T-helper 22 cell (primary cell): ENCODE measurements around the gene NDRG3.

ENCODE experiments used
- DNase-seq: peaks from one replicate; pipeline ENCODE4 v3.0.0-alpha.2; 2020; ENCODE audit warnings: low read depth

Gene NDRG3

GRCh38 chr20:36745927-36746659 lies at the start of gene NDRG3:
Gene NDRG3, minus strand, starts transcription at chr20:36746090. Its CDS starts 24,355 bp downstream, at chr20:36721735.
- DNase-seq, result peak; percentile 87

DNA sequence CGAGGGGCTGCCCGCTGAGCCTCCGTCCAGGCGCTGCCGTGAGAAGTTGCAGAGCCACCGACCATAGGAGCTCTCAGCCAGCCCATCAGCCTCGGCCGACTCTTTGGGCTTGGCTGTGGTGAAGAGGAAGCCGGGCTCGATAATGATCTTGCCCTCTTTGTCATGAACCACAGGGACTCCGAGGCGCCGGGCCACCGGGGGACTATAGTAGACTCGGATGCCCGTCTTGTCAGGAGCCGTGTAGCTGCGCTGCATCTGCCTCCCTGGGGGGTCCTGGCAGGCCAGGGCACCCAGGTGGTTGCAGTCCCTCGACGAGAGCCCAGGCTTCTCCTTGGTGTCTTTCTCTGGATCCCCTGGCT lies 48.2 kb upstream of the NDRG3 start:
- no peak for DNase-seq

DNA sequence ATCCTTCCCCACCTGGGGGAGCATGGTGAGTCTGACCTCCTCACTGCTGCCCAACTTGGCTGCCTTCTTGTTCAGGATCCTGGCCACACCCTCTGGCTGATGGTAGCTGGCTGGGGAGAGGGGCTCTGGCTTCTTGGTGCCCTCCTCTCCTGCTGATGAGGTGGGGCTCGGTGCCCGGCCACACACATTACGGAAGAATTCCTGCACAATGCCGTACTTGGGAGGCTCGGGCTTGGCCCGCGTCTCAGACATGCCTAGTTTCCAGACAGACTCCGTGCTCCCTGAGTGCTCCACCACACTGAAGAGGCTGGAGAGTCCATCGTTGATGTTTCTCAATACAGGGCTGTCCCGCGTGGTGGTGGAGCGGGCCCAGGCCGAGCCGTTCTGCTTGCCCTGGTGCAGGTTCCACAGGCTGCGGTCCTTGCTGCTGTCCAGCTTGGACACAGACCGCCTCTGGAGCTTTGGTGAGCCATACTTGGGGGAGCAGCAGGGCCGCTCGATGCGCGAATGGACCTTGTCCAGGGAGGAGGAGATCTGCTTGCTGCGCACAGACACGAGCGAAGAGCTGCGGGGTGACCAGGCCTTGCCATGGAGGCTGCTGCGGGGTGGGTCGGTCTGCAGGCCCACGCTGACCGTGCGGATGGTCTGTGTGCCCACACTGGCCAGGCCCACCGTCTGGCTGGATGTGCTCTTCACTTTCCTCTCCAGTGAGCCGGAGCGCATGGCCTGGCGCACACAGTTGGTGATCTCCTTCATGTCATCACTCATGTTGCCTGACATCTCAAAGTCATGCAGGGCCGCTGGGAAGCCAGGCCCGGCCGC lies 47.6 kb upstream of the NDRG3 start:
- DNase-seq, result no peak

GRCh38 chr20:36792422-36792821 lies 46.5 kb upstream of the NDRG3 start:
- DNase-seq, result no peak

GRCh38 chr20:36791862-36792261 lies 46.0 kb upstream of the NDRG3 start:
- no peak for DNase-seq

- DNase-seq, result no peak
These were observed 40.8 kb upstream of the NDRG3 start for GRCh38 chr20:36786663-36787062.

DNA sequence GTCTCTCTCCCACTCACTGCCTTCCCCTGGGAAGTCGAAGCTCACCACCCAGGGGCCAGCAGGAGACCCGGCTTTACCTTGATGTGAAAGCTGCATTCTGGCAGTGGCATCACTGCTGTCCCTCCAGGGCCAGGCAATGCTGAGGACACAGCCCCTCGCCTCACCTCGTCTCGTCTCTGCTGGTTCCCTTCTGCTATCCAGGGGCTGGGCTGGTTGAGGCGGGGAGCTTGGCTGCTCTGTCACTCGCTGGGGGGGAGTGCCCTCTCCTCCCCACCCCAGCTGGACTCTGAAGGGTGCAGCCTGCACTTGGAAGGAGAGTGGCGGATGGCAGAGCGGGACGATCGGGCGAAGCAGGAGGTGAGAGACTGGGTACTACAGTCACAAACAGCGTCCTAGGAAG lies 40.4 kb upstream of the NDRG3 start:
- DNase-seq, result no peak

- DNase-seq, result no peak
These were observed 39.4 kb upstream of the NDRG3 start for GRCh38 chr20:36785308-36785707.

- DNase-seq, result no peak
These were observed 39.0 kb upstream of the NDRG3 start for GRCh38 chr20:36784900-36785299.

GRCh38 chr20:36784116-36784515 lies 38.2 kb upstream of the NDRG3 start:
- no peak for DNase-seq

DNA sequence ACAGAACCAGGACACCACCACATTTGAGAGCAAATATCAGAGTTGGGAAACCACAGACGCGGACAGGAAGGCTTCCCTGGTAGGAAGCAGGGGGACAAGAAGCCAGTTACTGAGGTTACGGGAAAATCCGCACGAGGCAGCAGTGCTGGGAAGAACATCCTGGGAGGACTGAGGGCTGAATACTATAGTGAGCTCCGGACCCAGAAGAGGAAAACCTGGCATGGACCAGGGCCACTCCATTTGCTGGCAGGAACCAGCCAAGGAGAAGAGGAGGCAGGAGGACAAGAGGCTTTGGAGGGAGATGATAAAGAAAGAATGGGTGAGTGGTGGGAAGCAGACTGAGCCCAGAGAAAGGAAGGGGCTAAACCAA lies 33.8 kb upstream of the NDRG3 start:
- DNase-seq, result no peak

- no peak for DNase-seq
These were observed 33.2 kb upstream of the NDRG3 start for GRCh38 chr20:36778831-36779655.

DNA sequence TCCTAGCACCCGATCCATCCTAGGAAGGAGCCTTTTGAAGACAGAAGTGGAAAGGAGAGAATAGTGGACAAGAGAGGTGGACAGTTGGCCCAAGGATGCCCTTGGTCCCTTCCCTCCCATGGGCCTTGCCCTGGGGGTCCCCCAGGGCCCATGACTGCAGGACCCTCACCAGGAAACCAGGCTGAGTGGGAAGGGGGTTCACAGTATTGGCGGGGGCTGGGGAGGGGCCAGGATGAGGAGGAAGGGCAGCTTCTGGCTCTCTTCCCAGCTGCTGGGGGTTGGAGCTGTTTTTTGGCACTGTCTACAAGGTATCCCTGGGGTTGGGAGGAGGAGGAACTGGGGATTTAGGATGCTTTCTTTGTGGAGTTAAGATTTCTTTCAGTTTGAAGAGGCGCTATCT lies 31.7 kb upstream of the NDRG3 start:
- DNase-seq, result no peak

GRCh38 chr20:36777167-36777566 lies 31.3 kb upstream of the NDRG3 start:
- no peak for DNase-seq

DNA sequence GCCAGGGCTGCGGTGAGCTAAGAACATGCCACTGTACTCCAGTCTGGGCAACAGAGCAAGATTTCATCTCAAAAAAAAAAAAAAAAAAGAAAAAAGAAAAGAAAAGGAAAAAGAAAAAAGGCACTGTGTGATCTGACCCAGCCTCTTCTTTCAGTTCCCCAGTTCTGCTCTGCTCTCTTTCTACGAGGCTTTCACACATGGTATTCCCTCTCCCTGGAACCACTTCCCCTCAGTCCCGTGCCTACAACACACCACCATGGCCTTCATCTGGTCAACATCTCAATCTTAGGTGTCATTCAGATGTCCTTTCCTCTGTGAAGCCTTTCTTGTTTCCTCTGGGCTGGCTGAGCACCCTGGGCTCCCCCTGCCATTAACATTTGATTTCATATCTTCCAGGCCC lies 29.9 kb upstream of the NDRG3 start:
- DNase-seq, result no peak

DNA sequence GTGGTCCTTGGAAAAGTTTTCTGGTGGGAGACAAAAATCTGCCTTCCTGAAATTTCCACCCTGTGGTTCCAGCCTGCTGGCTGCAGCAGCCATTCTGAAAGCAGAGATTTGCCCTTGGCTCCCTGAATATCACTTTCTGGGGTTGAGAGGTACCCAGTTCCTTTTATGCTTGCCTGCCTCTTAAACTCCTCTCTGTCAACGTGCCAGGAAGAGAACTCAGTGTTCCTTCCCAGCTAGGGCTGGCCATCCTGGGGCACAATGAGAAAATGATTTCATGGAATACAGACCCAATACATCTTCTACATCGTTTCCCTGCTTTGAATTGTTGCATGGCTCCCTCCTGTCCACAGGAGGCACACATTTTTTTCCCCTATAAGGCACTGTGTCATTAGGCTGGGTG lies 29.3 kb upstream of the NDRG3 start:
- no peak for DNase-seq

- peak; percentile 92 for DNase-seq
These were observed 27.9 kb upstream of the NDRG3 start, which contains the start of gene DSN1 for GRCh38 chr20:36773597-36774390. Gene DSN1, minus strand, starts transcription at chr20:36773763. Its CDS starts 2,305 bp downstream, at chr20:36771458.

DNA sequence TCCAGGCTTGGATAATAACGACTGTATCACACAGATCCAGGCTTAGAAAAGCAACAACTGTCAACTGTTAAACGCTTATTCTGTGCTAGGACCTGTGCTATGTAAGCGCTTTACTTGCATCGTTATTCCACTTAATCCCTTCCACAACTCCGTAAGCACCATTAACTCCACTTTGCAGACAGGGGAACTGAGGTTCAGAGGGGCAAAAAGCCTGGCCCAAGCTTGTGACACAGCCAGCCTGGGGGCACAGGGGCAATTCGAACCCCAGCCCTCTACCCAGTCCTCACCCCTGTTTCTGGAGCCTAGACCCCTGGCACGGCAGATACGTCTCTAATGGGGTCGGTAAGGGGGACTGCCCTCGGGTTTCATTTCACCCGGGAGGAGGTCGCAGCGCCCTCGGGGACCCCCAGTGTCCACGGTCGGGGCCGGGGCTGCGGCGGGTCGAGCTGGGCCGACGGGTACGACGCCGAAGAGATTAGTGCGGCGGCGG lies 27.3 kb upstream of the NDRG3 start:
- DNase-seq, result no peak

DNA sequence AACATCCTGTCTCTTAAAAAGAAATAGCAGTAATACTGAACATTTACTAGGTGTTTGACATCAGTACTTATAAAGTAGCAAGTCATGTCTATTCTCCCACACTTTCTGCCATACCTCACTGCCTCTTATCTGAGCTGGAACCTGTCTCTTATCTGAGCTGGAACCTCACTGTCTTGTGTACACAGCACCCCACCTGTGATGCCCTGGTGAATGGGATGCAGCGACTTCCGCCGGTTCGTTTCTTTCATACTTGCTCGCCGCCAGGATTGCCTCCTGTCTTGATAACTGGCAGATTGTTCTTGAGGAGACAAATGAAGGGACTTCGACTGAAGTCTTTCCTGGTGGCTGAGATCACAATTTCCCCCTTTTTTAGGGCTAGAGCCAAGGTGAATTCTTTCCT lies 24.8 kb upstream of the NDRG3 start:
- no peak for DNase-seq

GRCh38 chr20:36768768-36769430 lies 23.0 kb upstream of the NDRG3 start:
- DNase-seq, result no peak

GRCh38 chr20:36761125-36761524 lies 15.2 kb upstream of the NDRG3 start:
- DNase-seq, result no peak
